ENCODE data around the gene ITGB7.

GRCh38 chr12:53193040-53193439 lies 14.0 kb downstream of the ITGB7 start:
- TF ChIP-seq CTCF (IDR thresholded peaks at IDR 0.05; ENCODE audit: insufficient read depth, low read depth, low read length) = no peak
- TF ChIP-seq EZH2 (IDR thresholded peaks at IDR 0.05; ENCODE audit: insufficient read depth, low read length) = no peak

Measured in astrocyte (in vitro differentiated cells and primary cell).